HG03439 (cell line): ENCODE results near the gene UBIAD1.

Experiments used
- ATAC-seq: cut with Tn5 transposase; IDR thresholded peaks from one replicate; pipeline ENCODE4 v1.9.1; 2021; ENCODE audit warnings: mild to moderate bottlenecking, moderate library complexity; ENCODE audit not compliant: unreplicated experiment

Gene UBIAD1

DNA sequence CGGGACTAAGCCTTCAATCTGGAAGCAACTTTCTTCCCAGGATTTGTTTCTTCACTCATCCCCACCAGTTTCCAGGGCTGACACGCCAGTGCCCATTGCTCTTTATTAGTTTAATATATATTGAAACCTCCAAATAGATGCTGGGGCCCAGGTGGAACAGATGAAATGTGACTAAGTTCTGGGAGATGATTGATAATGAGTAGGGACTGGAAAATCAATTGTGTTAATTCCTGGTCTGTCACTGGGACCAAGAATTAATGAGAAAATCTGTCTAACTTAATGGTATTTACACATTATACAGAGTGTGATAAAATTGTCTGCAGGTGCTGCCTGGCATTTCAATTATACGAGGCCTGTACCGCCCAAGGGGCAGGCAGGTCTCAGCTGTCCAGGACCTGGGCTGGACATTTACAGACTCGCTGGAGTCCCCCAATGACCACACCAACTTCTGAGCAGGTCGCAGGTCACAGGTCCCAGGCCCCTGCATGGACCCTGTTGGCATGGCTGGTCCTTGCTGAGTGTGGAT is 35.8 kb downstream of the UBIAD1 start:
- ATAC-seq: no peak

GRCh38 chr1:11309385-11309784 is 36.4 kb downstream of the UBIAD1 start:
- no peak for ATAC-seq

- ATAC-seq: no peak
These were observed 39.1 kb downstream of the UBIAD1 start for GRCh38 chr1:11311816-11312755.

DNA sequence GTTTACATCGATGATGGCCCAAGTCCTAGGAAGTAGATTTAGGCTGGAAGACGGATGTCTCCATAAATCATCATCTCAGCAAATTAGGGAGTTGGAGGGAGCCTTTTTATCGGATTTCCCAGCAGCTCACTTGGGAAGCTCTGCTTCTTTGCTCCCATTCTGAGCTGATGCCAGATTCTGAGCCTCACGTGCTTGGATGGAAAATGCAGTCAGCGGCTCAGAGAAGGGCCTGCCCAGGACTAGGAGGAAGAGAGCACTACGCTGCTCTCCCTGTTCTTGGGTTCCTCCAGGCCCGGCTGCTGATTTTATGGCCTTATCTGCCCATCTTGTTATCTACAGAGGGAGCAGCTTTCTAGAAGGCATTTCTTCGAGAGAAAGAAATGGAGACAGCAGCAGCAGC is 42.0 kb downstream of the UBIAD1 start:
- no peak for ATAC-seq

- no peak for ATAC-seq
These were observed 43.7 kb downstream of the UBIAD1 start for GRCh38 chr1:11316701-11317100.

- no peak for ATAC-seq
These were observed 46.0 kb downstream of the UBIAD1 start for GRCh38 chr1:11318982-11319381.

DNA sequence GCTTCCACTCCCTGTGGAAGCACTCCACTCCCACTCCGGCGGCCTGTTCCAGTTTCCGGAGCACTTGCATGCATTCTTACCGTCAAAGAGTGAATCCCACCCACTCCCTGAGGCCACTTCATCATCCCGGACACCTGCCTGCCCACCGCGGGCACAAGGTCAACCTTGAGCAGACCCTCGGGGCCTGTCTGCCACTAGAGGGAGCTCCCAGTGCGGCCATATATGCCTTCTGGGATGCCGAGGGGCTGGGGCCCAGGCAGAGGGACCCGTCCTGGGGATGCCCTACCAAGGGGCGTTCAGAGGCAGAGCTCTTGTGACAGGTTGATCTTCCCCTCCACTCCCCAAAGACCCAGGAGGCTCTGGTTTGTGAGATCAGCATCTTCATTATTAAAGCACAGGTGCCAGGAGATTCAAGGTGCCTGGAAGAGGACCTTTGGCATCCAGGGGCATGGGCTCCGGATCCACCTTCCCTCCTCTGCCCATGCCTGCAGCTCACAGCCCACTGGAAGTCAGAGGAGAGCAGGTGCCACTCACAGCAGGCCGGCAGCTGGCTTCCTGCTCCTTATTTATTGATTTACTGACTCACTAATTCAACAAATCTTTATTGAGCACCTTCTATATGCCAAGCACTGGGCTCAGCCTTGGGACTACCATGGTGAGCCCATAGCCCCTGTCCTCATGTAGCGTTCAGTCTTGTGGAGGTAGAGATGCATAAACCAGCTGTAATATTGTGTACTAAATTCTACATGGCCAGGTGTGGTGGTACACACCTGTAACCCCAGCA is 47.3 kb downstream of the UBIAD1 start:
- no peak for ATAC-seq

DNA sequence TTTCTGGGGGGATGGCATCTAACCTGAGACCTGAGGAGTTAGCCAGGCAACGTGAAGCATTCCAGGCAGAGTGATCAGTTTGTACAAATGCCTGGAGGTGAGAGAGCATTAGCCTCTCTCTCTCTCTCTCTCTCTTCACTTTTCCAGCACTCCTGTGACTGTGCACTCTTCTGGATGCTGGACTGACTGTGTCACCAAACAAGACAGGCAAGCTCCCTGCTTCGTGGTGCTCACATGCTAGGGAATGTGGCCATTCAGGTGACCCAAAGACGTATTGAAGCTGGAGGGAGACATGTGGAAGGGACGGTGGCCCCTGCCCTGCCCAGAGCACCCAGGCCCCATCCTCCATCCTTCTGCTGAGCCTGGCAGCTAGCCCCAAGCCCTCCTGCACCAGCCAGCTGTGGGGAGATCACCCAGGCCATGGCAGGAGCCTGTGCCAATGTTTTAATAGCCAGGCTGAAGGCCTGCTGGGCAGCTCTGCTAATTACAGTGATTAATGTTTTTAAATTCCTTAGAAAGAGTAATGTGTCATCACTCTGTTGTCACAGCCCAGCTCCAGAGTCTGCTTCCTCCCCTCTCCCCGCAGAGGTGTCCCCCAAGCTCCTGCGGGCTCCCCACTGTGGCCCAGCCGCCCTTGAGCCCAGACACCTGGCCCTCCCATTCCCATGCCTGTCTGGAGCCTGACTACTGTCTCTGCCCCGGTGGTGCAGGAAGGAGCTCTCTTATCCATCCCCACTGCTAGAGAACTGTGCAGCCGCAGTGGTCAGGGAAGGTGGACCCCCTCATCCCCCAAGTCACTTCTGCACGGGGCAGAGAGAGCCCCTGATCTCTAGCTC is 48.9 kb downstream of the UBIAD1 start:
- no peak for ATAC-seq

DNA sequence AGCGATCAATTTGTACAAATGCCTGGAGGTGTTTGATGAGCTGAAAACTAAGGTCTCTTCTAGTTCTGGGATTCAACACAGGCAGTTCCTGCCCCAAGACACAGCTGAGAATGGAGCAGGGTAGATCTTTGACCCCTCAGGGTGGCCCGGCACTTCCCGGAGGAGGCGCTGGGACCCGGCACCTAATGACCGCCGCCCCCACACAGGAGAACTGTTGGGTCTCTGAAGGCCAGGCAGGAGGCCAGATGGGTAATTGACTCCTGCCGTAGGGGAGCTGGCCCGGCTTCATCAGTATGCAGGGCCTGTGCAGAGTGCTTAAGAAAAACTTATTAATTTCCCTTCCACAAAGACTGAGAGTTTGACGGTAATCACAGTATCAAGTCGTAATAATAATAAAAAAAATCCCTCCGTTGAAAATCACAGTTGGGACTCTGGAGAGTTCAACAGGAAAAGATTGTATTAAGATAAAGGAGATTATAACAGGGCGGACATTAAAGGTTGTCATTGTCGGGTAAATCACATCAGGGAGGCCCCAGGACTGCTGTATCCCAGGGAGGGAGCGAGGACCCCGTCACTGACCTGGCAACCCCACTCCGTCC is 51.7 kb downstream of the UBIAD1 start:
- ATAC-seq: no peak

DNA sequence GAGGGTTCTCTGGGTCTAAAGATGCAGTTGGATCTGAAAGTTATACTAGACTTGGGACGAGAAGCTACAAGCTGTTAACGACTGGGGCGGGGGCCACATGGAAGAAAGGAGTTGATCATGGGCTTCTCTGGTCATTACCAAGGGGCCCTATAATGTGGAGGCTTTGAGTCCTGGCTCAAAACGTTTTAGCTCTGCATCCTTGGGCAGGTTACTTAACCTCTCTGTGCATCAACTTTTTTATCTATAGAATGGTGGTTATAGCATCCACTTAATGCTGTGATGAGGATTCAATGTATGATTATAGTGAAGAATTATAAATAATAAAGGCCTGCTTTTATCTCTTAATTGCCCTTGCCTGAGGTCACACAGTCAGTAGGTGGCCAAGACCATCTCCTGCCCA is 53.1 kb downstream of the UBIAD1 start:
- ATAC-seq: no peak

DNA sequence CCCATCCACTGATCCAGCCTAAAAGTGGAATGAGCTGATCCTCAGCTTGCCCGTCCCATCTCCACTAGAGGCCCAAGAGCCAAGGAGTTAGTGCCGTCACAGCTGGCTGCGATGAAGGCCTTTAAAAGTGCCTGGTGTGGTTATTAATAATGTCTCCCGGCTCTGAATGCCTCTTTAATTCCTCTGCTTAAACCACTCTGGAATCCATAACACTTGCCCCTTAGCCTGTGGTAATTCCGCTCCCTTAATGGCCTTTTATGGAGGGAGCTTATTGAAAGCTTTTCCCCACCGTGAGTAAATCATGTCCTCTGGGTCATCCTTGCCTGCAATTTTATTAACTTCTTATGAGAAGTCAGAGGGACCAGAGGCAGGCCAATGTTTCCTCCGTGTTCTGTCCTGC is 55.4 kb downstream of the UBIAD1 start:
- ATAC-seq: no peak

GRCh38 chr1:11330411-11330810 is 57.4 kb downstream of the UBIAD1 start:
- ATAC-seq: no peak

GRCh38 chr1:11331036-11331944 is 58.3 kb downstream of the UBIAD1 start:
- no peak for ATAC-seq

GRCh38 chr1:11331945-11332546 is 59.0 kb downstream of the UBIAD1 start:
- no peak for ATAC-seq

DNA sequence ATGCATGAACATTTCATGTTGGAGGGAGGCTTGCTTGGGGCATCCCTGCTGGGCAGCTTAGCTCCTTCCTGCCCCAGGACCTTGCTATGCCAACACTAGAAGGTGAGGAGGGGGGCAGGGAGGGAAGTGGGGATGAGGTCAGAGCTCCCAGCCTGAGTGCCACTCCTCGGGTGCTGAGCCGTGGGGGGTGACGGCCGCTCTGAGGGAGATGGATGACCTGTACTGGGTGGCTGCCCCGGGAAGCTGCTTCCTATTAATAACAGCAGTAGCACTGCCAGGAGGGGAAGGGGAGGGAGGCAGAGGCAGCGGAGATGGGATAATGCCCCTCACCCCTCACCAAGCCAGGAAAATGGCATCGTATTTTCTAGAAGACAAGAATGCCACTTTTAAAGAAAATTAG is 60.6 kb downstream of the UBIAD1 start:
- no peak for ATAC-seq

DNA sequence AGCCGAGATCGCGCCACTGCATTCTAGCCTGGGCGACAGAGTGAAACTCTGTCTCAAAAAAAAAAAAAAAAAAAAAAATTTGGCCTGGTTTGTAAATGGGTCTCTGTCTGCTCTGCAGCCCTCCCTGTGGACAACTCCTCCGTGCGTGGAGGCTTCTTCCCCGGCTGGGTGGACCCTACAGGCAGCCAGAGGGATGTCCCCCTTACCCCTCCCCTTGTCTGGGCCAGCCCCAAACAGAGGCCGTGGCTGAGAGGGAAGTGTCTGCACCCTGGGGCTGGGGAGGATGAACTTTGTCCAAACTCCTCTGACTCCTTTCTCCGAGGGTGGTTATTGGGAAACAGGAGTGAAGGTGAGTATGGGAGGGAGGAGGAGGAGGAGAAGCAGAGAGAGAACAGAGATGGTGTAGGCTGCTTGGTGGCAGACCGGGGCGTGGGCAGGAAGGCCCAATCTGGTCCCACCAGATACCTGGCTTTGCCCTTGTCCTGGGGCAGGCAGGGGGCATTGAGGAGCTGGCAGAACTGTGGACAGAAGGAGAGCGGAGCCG is 61.3 kb downstream of the UBIAD1 start:
- no peak for ATAC-seq

- no peak for ATAC-seq
These were observed 61.8 kb downstream of the UBIAD1 start for GRCh38 chr1:11334821-11335220.

DNA sequence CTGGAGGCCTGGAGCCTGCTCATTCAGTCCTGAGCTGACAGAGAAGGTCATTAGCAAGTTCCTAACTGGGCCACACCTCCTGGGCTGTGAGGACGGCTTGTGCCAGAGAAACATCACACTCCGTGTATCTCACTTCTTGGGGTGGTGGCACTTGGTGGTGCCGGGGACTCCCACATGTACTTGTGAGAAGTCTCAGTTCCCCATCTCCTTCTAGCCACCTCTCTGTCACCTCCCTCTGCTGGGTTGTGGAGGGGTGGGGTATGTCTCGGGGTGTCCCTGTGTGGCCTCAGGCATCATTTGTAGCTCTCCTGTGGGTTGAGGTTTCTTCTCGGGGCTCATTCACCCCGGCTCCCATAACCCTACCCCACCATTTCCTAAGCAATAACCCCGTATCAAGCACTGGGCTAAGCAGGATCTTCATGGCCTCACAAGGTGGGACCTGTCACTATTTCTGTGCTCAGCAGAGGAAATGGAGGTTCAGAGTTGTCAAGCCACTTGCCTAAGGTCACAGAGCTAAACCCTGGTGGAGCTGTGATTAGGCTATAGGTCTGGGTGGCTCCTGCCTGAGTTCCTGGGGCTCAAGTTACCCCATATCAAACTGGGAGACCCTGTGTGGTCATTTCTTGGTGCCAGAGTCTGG is 62.5 kb downstream of the UBIAD1 start:
- ATAC-seq: peak; percentile 63
